Liver (tissue), 9 donors: ENCODE data around the gene KLK13. TPM values are rescaled to one million over a fixed set of nuclear protein-coding genes. Genes with fewer than 3 reads are reported as not detected.

ENCODE experiments used
- DNase-seq: peaks from one replicate; pipeline ENCODE4 v3.0.0-alpha.2; 2017; ENCODE audit warnings: low spot score
- H3K27ac ChIP-seq, 2 donors: one replicate each; pipeline ENCODE4 v1.7.0; 2013; ENCODE audit warnings: inconsistent platforms in 2 of 2, low read length in 2 of 2, control low read depth in 1 of 2, low read depth in 1 of 2, mild to moderate bottlenecking in 1 of 2
- H3K27me3 ChIP-seq, 4 donors: one replicate each; pipeline versions ENCODE4 v1.6.1 to v1.7.0; 2013; ENCODE audit warnings: low read length in 3 of 4, inconsistent platforms in 1 of 4, mild to moderate bottlenecking in 1 of 4, moderate library complexity in 1 of 4; ENCODE audit not compliant: control insufficient read depth in 4 of 4, insufficient read depth in 4 of 4
- H3K36me3 ChIP-seq, 4 donors: one replicate each; pipeline versions ENCODE4 v1.6.1 to v1.7.0; 2013; ENCODE audit warnings: low read length in 3 of 4, mild to moderate bottlenecking in 3 of 4, low read depth in 1 of 4, moderate library complexity in 1 of 4; ENCODE audit not compliant: control insufficient read depth in 4 of 4, insufficient read depth in 3 of 4
- H3K4me1 ChIP-seq, 4 donors: one replicate each; pipeline versions ENCODE4 v1.6.1 to v1.7.0; 2013; ENCODE audit warnings: low read length in 3 of 4, mild to moderate bottlenecking in 3 of 4, moderate library complexity in 1 of 4; ENCODE audit not compliant: control insufficient read depth in 4 of 4, insufficient read depth in 4 of 4
- H3K4me3 ChIP-seq, 3 donors: one replicate each; pipeline versions ENCODE4 v1.6.1 to v1.7.0; 2013; ENCODE audit warnings: low read length in 3 of 3, control low read depth in 1 of 3, low read depth in 1 of 3, mild to moderate bottlenecking in 1 of 3
- H3K9ac ChIP-seq, 2 donors: one replicate each; pipeline ENCODE4 v1.7.0; 2013; ENCODE audit warnings: low read length in 2 of 2, mild to moderate bottlenecking in 2 of 2, moderate library complexity in 2 of 2, control low read depth in 1 of 2, low read depth in 1 of 2
- H3K9me3 ChIP-seq, 4 donors: one replicate each; pipeline versions ENCODE4 v1.6.1 to v1.7.0; 2013; ENCODE audit warnings: low read length in 3 of 4; ENCODE audit not compliant: control insufficient read depth in 4 of 4
- ATF3 ChIP-seq: IDR thresholded peaks from 2 replicates; pipeline ENCODE4 v1.6.1; 2016; ENCODE audit warnings: antibody characterized with exemption
- CTCF ChIP-seq: fragments of 150-350 bp; IDR thresholded peaks from 2 replicates; pipeline ENCODE4 v1.5.1; 2017; ENCODE audit warnings: improper control_type of control experiment, low read depth, low read length; ENCODE audit not compliant: missing input control
- EGR1 ChIP-seq, 2 donors: IDR thresholded peaks; 2 replicates each; pipeline ENCODE4 v1.6.1; 2016 to 2018; ENCODE audit warnings: antibody characterized with exemption in 2 of 2, low read depth in 2 of 2
- FOXA1 ChIP-seq: IDR thresholded peaks from 2 replicates; pipeline ENCODE4 v1.6.1; 2016; ENCODE audit warnings: antibody characterized with exemption
- FOXA2 ChIP-seq: IDR thresholded peaks from 2 replicates; pipeline ENCODE4 v1.6.1; 2016; ENCODE audit warnings: antibody characterized with exemption
- GABPA ChIP-seq, 2 donors: IDR thresholded peaks in 1 of 2; conservative IDR thresholded peaks in 1 of 2; 2 replicates each; pipeline ENCODE4 v1.6.1; 2016; ENCODE audit warnings: antibody characterized with exemption in 2 of 2, mild to moderate bottlenecking in 1 of 2, moderate library complexity in 1 of 2
- HNF4A ChIP-seq, 2 donors: conservative IDR thresholded peaks; 2 replicates each; pipeline ENCODE4 v1.6.1; 2016; ENCODE audit warnings: antibody characterized with exemption in 2 of 2, mild to moderate bottlenecking in 2 of 2
- HNF4G ChIP-seq: IDR thresholded peaks from 2 replicates; pipeline ENCODE4 v1.6.1; 2016; ENCODE audit warnings: antibody characterized with exemption
- JUND ChIP-seq, 2 donors: IDR thresholded peaks; 2 replicates each; pipeline ENCODE4 v1.6.1; 2016; ENCODE audit warnings: antibody characterized with exemption in 2 of 2
- MAX ChIP-seq: IDR thresholded peaks from 2 replicates; pipeline ENCODE4 v1.6.1; 2016; ENCODE audit warnings: antibody characterized with exemption
- NR2F2 ChIP-seq: IDR thresholded peaks from 2 replicates; pipeline ENCODE4 v1.6.1; 2016; ENCODE audit warnings: antibody characterized with exemption
- RAD21 ChIP-seq, 2 donors: IDR thresholded peaks; 2 replicates each; pipeline ENCODE4 v1.6.1; 2016; ENCODE audit warnings: antibody characterized with exemption in 2 of 2, mild to moderate bottlenecking in 2 of 2
- REST ChIP-seq: IDR thresholded peaks from 2 replicates; pipeline ENCODE4 v1.6.1; 2016; ENCODE audit warnings: antibody characterized with exemption, mild to moderate bottlenecking
- RXRA ChIP-seq, 2 donors: IDR thresholded peaks; 2 replicates each; pipeline ENCODE4 v1.6.1; 2017 to 2018; ENCODE audit warnings: antibody characterized with exemption in 2 of 2, mild to moderate bottlenecking in 1 of 2
- SP1 ChIP-seq: IDR thresholded peaks from 2 replicates; pipeline ENCODE4 v1.6.1; 2018; ENCODE audit warnings: antibody characterized with exemption, mild to moderate bottlenecking
- TAF1 ChIP-seq: conservative IDR thresholded peaks from 2 replicates; pipeline ENCODE4 v1.6.1; 2016; ENCODE audit warnings: antibody characterized with exemption, mild to moderate bottlenecking
- YY1 ChIP-seq: IDR thresholded peaks from 2 replicates; pipeline ENCODE4 v1.6.1; 2016; ENCODE audit warnings: antibody characterized with exemption, mild to moderate bottlenecking
- WGBS: extraction: QIAGEN DNeasy Blood & Tissue Kit; methylation state at CpG from one replicate; pipeline ENCODE4 v1.1.7; 2013; 5-methylcytosine and 5-hydroxymethylcytosine counted together
- polyA plus RNA-seq, 2 donors: library from polyadenylated mRNA; stranded (reverse) in 1 of 2; unstranded in 1 of 2; fragments of 200-250 nt in 1 of 2; fragments of >200 nt in 1 of 2; fragmentation: Nextera tagmentation in 1 of 2; extraction: Ambion mirVana in 1 of 2; gene quantifications; one replicate each; pipeline versions ENCODE4 v1.2.1 to v1.2.3, GENCODE V29; 2013 to 2015
- total RNA-seq, 2 donors: library from RNA; depleted of rRNA; stranded (reverse); fragments of >200 nt; gene quantifications; one replicate each; pipeline ENCODE4 v1.2.3, GENCODE V29; 2014
- donor health status: healthy.
- donor health status: healthy.
- donor health status: healthy.
- donor health status: healthy.
- donor health status: healthy.

KLK13 gene
- total and polyA plus RNA-seq, 4 donors, result not detected

GRCh38 chr19:51012661-51013190 lies 52.2 kb downstream of the KLK13 start (continued):
- no peak for TF ChIP-seq FOXA2

GRCh38 chr19:51010066-51010795 lies 54.7 kb downstream of the KLK13 start:
- Histone ChIP-seq H3K9ac (no peak overlapping the region), H3K4me3 (no peak overlapping the region), H3K4me1 (no peaks in the 10 kb centered on the region), H3K27ac (no peak overlapping the region), H3K9me3 (no peaks in the 10 kb centered on the region), H3K36me3 (no peaks in the 10 kb centered on the region), H3K27me3 (peaks cover 0 to 2% (median 0%) of the 10 kb centered on the region in 4 donors)
- no peak for TF ChIP-seq GABPA (IDR thresholded peaks at IDR 0.05 in 1 of 2, conservative IDR thresholded peaks at IDR 0.05 in 1 of 2)
- TF ChIP-seq TAF1, result no peak
- no peak for TF ChIP-seq RXRA (IDR thresholded peaks at IDR 0.05)
- TF ChIP-seq NR2F2, result no peak
- TF ChIP-seq HNF4A (conservative IDR thresholded peaks at IDR 0.05), result no peak
- TF ChIP-seq YY1, result no peak
- TF ChIP-seq SP1, result no peak
- no peak for TF ChIP-seq CTCF
- no peak for TF ChIP-seq FOXA2
- TF ChIP-seq JUND (IDR thresholded peaks at IDR 0.05), result no peak
- whole genome bisulfite sequencing, result 63% methylated on average over 4 of the region's 4 CpGs
- DNase-seq, result no peak

GRCh38 chr19:51009061-51009891 lies 55.6 kb downstream of the KLK13 start:
- Histone ChIP-seq H3K9me3 (no peaks in the 10 kb centered on the region), H3K27ac (no peak overlapping the region), H3K36me3 (no peaks in the 10 kb centered on the region), H3K9ac (no peak overlapping the region), H3K4me3 (no peak overlapping the region), H3K4me1 (no peaks in the 10 kb centered on the region), H3K27me3 (no peaks in the 10 kb centered on the region)
- WGBS, result 65% methylated on average over 19 of the region's 19 CpGs
- DNase-seq, result no peak
- TF ChIP-seq ATF3 (no peak), RAD21 (IDR thresholded peaks at IDR 0.05) (no peak), REST (no peak), TAF1 (no peak), JUND (IDR thresholded peaks at IDR 0.05) (no peak), MAX (no peak), HNF4A (conservative IDR thresholded peaks at IDR 0.05) (no peak), YY1 (no peak), HNF4G (no peak), EGR1 (IDR thresholded peaks at IDR 0.05; ENCODE audit: low read depth in 2 of 2) (no peak), FOXA2 (no peak), GABPA (IDR thresholded peaks at IDR 0.05 in 1 of 2, conservative IDR thresholded peaks at IDR 0.05 in 1 of 2) (no peak), CTCF (no peak), RXRA (IDR thresholded peaks at IDR 0.05) (no peak), FOXA1 (no peak)
